ENCODE data around the gene DDOST.

DDOST gene

GRCh38 chr1:20661207-20662109 lies at the start of gene DDOST:
Gene DDOST, minus strand, starts transcription at chr1:20661369. Its CDS starts 19 bp downstream, at chr1:20661350.
- DNase-seq (ENCODE audit: low spot score): peak; percentile 95

GRCh38 chr1:20710469-20711284 lies 49.5 kb upstream of the DDOST start:
- DNase-seq (ENCODE audit: low spot score): no peak

GRCh38 chr1:20709868-20710267 lies 48.7 kb upstream of the DDOST start:
- DNase-seq (ENCODE audit: low spot score): no peak

GRCh38 chr1:20708891-20709290 lies 47.7 kb upstream of the DDOST start:
- no peak for DNase-seq (ENCODE audit: low spot score)

GRCh38 chr1:20708057-20708456 lies 46.9 kb upstream of the DDOST start:
- DNase-seq (ENCODE audit: low spot score): no peak

GRCh38 chr1:20706841-20707240 lies 45.7 kb upstream of the DDOST start:
- DNase-seq (ENCODE audit: low spot score): no peak

- DNase-seq (ENCODE audit: low spot score): no peak
Observed at GRCh38 chr1:20705203-20705755, 44.1 kb upstream of the DDOST start.

GRCh38 chr1:20704390-20705202 lies 43.4 kb upstream of the DDOST start:
- no peak for DNase-seq (ENCODE audit: low spot score)

- DNase-seq (ENCODE audit: low spot score): no peak
Observed at GRCh38 chr1:20703124-20703756, 42.1 kb upstream of the DDOST start.

- DNase-seq (ENCODE audit: low spot score): no peak
Observed at GRCh38 chr1:20702416-20702815, 41.2 kb upstream of the DDOST start.

GRCh38 chr1:20701847-20702246 lies 40.7 kb upstream of the DDOST start:
- DNase-seq (ENCODE audit: low spot score): no peak

GRCh38 chr1:20701446-20701845 lies 40.3 kb upstream of the DDOST start:
- no peak for DNase-seq (ENCODE audit: low spot score)

- no peak for DNase-seq (ENCODE audit: low spot score)
Observed at GRCh38 chr1:20700636-20701215, 39.6 kb upstream of the DDOST start.

- no peak for DNase-seq (ENCODE audit: low spot score)
Observed at GRCh38 chr1:20699558-20699957, 38.4 kb upstream of the DDOST start.

GRCh38 chr1:20698195-20698910 lies 37.2 kb upstream of the DDOST start:
- no peak for DNase-seq (ENCODE audit: low spot score)

GRCh38 chr1:20697563-20697962 lies 36.4 kb upstream of the DDOST start:
- DNase-seq (ENCODE audit: low spot score): no peak

GRCh38 chr1:20696397-20697333 lies 35.5 kb upstream of the DDOST start:
- peak; percentile 92 for DNase-seq (ENCODE audit: low spot score)

- DNase-seq (ENCODE audit: low spot score): no peak
Observed at GRCh38 chr1:20695515-20695914, 34.3 kb upstream of the DDOST start.

GRCh38 chr1:20693623-20694022 lies 32.5 kb upstream of the DDOST start:
- DNase-seq (ENCODE audit: low spot score): no peak
